Gastroesophageal sphincter (tissue), 3 donors: ENCODE results near the gene RGS12.

ENCODE experiments used
- EP300 ChIP-seq: sonication (generic); formaldehyde crosslinking; IDR thresholded peaks from one replicate; pipeline ENCODE4 v1.6.1; 2017; ENCODE audit warnings: antibody characterized with exemption, mild to moderate bottlenecking
- POLR2A ChIP-seq, 2 donors: fragments of 450-650 bp; IDR thresholded peaks; one replicate each; pipeline ENCODE4 v1.6.1; 2017; ENCODE audit warnings: antibody characterized with exemption in 2 of 2, mild to moderate bottlenecking in 2 of 2, moderate library complexity in 1 of 2
- POLR2AphosphoS5 ChIP-seq: sonication (generic); formaldehyde crosslinking; IDR thresholded peaks from one replicate; pipeline ENCODE4 v1.6.1; 2017; ENCODE audit warnings: antibody characterized with exemption
- TF ChIP-seq, protein P1 (sequence below), 4 experiments: fragments of 200-600 bp in 2 of 4; fragments of 450-650 bp in 2 of 4; sonication (generic) in 1 of 4; IDR thresholded peaks; one replicate each; pipeline ENCODE4 v1.5.1; 2017 to 2019; ENCODE audit warnings: antibody characterized with exemption in 4 of 4, mild to moderate bottlenecking in 2 of 4, moderate library complexity in 2 of 4

DNA sequence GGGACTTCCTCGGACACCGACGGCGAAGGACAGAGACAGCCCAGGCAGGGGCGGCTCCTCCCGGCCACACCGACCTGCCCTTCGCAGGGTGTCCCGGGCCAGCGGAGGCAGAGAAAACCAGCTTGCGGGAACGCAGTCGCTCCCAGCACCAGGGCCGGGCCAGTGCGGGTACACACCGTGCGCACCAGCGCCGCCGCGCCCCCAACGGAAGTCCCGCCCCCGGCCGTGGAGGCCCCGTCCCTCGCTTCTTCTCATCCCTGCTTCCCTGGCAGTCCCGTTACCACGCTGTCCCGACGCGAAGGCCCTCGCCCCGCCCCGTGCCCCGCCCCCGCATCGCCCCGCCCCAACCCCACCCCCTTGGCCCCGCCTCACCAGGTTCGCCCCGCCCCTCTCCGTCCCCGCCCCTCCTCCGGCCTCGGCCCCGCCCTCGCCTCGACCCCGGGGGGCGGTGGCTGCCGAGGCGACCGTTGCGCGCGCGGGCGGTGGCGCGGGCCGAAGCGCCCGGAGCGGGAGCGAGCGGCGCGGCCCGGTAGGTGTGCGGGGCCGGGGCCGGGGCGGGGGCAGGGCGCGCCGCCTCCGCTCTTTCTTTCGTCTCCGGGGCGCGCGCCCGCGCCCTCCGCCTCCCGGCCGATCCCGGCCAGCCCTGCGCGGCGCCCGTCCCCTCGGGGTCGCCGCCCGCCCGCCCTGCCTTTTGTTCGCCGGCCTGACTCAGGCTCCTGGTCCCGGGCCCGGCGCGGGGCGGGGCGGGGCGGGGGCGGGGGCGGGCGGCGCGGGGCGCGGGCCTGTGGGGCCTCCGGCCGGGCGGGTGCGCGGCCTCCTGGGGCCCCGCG is at the start of gene RGS12:
- TF ChIP-seq, protein P1, sequence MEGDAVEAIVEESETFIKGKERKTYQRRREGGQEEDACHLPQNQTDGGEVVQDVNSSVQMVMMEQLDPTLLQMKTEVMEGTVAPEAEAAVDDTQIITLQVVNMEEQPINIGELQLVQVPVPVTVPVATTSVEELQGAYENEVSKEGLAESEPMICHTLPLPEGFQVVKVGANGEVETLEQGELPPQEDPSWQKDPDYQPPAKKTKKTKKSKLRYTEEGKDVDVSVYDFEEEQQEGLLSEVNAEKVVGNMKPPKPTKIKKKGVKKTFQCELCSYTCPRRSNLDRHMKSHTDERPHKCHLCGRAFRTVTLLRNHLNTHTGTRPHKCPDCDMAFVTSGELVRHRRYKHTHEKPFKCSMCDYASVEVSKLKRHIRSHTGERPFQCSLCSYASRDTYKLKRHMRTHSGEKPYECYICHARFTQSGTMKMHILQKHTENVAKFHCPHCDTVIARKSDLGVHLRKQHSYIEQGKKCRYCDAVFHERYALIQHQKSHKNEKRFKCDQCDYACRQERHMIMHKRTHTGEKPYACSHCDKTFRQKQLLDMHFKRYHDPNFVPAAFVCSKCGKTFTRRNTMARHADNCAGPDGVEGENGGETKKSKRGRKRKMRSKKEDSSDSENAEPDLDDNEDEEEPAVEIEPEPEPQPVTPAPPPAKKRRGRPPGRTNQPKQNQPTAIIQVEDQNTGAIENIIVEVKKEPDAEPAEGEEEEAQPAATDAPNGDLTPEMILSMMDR (IDR thresholded peaks at IDR 0.05), result no peak
- TF ChIP-seq POLR2AphosphoS5 (peak; percentile 94), EP300 (no peak), POLR2A (IDR thresholded peaks at IDR 0.05) (peak; percentile 91 to 93)
